ENCODE data around the gene ELAVL1.

- TF ChIP-seq CTCF (IDR thresholded peaks at IDR 0.05) (no peak), POLR2A (IDR thresholded peaks at IDR 0.05) (no peak)
Measured at GRCh38 chr19:7996883-7997282, 8.6 kb downstream of the ELAVL1 start.

Measured in adrenal gland (tissue), 5 donors.